Ovary (tissue), 3 donors: ENCODE measurements around the gene RNF123.

Source experiments
- POLR2A ChIP-seq: fragments of 450-650 bp; IDR thresholded peaks from one replicate; pipeline ENCODE4 v1.6.1; 2017; ENCODE audit warnings: antibody characterized with exemption, mild to moderate bottlenecking, moderate library complexity
- TF ChIP-seq, protein P1 (sequence below), 3 donors: fragments of 450-650 bp in 2 of 3; fragments of 200-600 bp in 1 of 3; IDR thresholded peaks; one replicate each; pipeline versions ENCODE4 v1.5.1 to v1.8.0; 2016 to 2022; ENCODE audit warnings: antibody characterized with exemption in 3 of 3, mild to moderate bottlenecking in 1 of 3
- donor health status: DM: no; HTN: no; CAD: no.

DNA sequence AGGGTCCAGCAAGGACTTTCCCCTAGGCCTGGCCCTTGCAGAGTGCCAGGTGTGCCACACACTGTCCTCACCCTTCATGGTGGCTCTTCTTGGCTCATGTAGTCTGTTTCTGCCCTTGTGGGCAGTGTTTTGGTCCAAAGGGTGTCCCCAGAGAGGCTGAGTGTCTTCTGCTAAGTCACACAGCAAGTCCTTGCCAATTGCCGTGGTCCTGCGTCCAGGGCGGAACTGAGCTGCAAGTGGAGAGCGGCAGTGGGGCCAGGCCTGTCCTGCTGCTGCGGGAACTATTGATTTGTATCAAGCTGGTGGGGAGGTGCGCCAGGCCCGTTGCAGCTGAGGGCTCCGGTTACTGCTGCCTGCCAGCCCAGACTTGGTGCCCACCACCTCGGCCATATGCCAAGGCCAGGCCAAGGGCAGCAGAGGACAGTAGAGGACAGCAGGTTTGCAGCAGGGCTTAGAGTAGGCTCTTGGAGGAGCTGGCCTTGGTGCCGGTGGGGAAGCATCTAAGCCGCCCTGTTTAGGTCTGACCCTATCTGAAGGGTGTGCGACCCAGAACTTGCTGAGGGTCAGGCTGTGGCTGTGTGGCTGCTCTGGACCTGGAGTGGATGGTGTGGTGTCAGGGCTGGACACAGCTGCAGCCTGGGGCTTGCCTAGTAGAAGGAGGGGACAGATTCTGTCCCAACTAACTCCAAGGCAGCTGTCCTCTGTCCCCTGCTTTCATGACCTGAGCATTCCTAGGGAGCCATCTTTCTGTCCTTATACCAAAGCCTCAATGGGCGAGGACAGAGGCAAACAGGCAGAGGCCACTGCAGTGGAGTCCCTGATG, 25.6 kb downstream of the RNF123 start:
- TF ChIP-seq, protein P1, sequence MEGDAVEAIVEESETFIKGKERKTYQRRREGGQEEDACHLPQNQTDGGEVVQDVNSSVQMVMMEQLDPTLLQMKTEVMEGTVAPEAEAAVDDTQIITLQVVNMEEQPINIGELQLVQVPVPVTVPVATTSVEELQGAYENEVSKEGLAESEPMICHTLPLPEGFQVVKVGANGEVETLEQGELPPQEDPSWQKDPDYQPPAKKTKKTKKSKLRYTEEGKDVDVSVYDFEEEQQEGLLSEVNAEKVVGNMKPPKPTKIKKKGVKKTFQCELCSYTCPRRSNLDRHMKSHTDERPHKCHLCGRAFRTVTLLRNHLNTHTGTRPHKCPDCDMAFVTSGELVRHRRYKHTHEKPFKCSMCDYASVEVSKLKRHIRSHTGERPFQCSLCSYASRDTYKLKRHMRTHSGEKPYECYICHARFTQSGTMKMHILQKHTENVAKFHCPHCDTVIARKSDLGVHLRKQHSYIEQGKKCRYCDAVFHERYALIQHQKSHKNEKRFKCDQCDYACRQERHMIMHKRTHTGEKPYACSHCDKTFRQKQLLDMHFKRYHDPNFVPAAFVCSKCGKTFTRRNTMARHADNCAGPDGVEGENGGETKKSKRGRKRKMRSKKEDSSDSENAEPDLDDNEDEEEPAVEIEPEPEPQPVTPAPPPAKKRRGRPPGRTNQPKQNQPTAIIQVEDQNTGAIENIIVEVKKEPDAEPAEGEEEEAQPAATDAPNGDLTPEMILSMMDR (IDR thresholded peaks at IDR 0.05), result no peak
- TF ChIP-seq POLR2A, result no peak
